ENCODE data around the gene PRSS58.

Gene PRSS58

DNA sequence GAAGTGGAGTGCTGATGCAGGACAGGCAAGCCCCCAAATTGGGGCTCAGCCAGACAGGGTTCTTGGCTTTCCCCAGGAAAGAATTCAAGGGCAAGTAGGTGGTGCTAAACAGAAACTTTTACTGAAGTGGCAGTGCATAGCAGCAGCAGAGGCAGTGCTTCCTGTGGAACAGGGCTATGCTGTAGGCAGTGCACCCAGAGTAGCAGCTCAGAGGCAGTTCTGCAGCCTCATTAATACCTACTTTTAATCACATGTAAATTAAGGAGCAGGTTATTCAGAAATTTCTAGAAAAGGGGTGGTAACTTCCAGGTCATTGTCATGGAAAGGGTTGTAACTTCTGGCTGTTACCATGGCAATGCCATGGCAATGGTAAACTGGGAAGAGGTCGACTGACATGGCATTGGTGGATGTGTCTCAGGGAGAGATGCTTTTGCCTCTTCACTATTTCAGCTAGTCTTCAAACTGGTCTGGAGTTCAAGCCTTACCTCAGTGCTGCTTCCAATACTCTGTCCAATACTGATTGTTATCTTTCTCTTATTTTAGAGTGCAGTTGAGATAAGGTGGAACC lies 29.2 kb downstream of the PRSS58 start:
- DNase-seq = no peak
